ENCODE measurements around the gene ELL2.

DNA sequence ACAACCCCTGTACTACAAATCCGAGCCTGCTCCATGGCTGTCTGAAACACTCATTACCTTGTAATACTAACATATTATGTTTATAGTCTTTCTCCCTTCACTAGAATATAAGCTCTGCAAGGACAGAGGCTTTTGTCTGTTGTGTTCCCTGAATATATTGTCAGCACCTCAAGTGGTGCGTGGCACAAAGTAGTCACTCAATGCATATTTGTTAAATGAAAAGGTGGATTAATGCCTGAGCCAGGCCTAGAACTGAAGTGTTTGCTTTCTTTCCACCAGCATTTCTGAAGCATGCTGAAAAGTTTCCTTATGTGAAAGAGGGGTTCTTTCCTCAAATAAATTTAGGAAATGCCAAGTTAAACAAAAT is 36.3 kb downstream of the ELL2 start:
- TF ChIP-seq, protein P1, sequence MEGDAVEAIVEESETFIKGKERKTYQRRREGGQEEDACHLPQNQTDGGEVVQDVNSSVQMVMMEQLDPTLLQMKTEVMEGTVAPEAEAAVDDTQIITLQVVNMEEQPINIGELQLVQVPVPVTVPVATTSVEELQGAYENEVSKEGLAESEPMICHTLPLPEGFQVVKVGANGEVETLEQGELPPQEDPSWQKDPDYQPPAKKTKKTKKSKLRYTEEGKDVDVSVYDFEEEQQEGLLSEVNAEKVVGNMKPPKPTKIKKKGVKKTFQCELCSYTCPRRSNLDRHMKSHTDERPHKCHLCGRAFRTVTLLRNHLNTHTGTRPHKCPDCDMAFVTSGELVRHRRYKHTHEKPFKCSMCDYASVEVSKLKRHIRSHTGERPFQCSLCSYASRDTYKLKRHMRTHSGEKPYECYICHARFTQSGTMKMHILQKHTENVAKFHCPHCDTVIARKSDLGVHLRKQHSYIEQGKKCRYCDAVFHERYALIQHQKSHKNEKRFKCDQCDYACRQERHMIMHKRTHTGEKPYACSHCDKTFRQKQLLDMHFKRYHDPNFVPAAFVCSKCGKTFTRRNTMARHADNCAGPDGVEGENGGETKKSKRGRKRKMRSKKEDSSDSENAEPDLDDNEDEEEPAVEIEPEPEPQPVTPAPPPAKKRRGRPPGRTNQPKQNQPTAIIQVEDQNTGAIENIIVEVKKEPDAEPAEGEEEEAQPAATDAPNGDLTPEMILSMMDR (CRISPR knock-in tag; IDR thresholded peaks at IDR 0.05): no peak
- no peak for TF ChIP-seq CREB1 (IDR thresholded peaks at IDR 0.05)
- TF ChIP-seq CREB1 (CRISPR knock-in tag; IDR thresholded peaks at IDR 0.05): no peak
- no peak for TF ChIP-seq POLR2AphosphoS5 (IDR thresholded peaks at IDR 0.05; ENCODE audit: low read depth, low read length)
- TF ChIP-seq, protein P2, sequence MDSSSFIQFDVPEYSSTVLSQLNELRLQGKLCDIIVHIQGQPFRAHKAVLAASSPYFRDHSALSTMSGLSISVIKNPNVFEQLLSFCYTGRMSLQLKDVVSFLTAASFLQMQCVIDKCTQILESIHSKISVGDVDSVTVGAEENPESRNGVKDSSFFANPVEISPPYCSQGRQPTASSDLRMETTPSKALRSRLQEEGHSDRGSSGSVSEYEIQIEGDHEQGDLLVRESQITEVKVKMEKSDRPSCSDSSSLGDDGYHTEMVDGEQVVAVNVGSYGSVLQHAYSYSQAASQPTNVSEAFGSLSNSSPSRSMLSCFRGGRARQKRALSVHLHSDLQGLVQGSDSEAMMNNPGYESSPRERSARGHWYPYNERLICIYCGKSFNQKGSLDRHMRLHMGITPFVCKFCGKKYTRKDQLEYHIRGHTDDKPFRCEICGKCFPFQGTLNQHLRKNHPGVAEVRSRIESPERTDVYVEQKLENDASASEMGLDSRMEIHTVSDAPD (CRISPR knock-in tag; IDR thresholded peaks at IDR 0.05): no peak

All from HepG2 (cell line).